Measurements from ENCODE around the gene BANP.
"Not testable (repeated sequence)": the region's sequence is repeated elsewhere in the genome, so short reads cannot be mapped to it uniquely, and the experiment has no call there.

The BANP gene

GRCh38 chr16:88013766-88014251 lies 62.6 kb downstream of the BANP start:
- peaks cover 9% of the 10 kb centered on the region for H3K36me3 Mint-ChIP-seq (ENCODE audit: insufficient read depth)
- H3K4me1 Mint-ChIP-seq (ENCODE audit: low read depth in 2 of 2) = peaks cover 7 to 19% of the 10 kb centered on the region in 2 donors
- H3K27me3 Mint-ChIP-seq = no peaks in the 10 kb centered on the region
- peak overlapping the region in 1 of 2 donors; percentile 23 for H3K27ac Mint-ChIP-seq
- ATAC-seq (replicated peaks) (no peak), DNase-seq (no peak)
- no peaks in the 10 kb centered on the region for H3K9me3 Mint-ChIP-seq
- H3K4me3 Mint-ChIP-seq = no peak overlapping the region

DNA sequence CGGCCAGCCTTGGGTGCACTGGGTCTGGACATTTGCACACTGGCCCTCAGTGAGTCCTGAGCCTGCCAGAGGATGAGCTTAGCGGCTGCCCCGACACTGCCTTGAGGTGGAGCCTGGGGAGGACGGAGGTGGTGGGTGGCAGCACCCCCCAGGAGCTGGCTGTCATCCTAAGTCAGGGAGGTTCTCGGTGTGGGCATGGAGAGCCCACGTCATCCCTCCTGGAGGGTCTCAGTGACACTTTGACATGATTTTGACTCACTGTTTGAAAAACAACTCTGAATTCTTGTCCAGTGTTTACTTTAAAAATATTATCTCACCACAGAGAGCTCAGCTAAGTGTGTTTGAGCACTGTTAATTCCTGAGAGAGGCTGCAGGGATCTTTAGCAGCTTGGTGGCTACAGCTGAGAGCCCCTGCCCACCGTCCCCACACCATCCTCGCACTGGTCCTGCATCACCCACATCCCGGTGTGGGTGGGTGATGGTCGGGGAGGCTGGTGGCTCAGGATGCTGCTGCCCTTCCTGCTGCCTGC lies 63.1 kb downstream of the BANP start:
- peak overlapping the region in 1 of 2 donors; percentile 90 for H3K27ac Mint-ChIP-seq

GRCh38 chr16:88014954-88015805 lies 63.9 kb downstream of the BANP start:
- H3K27ac Mint-ChIP-seq = peak overlapping the region; percentile 62 to 90
- ATAC-seq (replicated peaks) (no peak), DNase-seq (no peak)
- no peak overlapping the region for H3K4me3 Mint-ChIP-seq
- H3K27me3 Mint-ChIP-seq = no peaks in the 10 kb centered on the region
- peaks cover 7 to 10% of the 10 kb centered on the region in 2 donors for H3K4me1 Mint-ChIP-seq (ENCODE audit: low read depth in 2 of 2)
- H3K36me3 Mint-ChIP-seq (ENCODE audit: insufficient read depth) = peaks cover 8% of the 10 kb centered on the region
- no peaks in the 10 kb centered on the region for H3K9me3 Mint-ChIP-seq

More for the DNA sequence above, 63.1 kb downstream of the BANP start:
- no peak for DNase-seq
- Mint-ChIP-seq H3K36me3 (ENCODE audit: insufficient read depth) (peaks cover 8% of the 10 kb centered on the region), H3K27me3 (no peaks in the 10 kb centered on the region), H3K9me3 (no peaks in the 10 kb centered on the region), H3K4me1 (ENCODE audit: low read depth in 2 of 2) (peaks cover 7 to 19% of the 10 kb centered on the region in 2 donors), H3K4me3 (no peak overlapping the region)
- no peak for ATAC-seq (replicated peaks)

DNA sequence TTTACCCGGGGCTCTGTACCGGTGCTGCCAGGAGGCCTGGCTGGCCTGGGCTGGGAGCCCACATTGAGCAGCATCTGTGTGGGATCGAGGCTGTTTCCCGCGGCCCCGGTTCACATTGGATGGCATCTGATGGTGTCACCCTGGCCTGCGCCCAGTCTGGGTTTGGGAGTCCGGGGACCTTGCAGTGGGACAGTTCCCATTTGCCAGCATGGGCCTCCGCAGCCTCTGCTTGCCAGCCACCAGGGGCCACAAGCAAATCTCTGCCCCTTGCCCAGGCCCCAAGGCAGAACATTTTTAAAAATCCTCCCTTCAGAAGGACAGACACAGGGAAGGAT lies 64.5 kb downstream of the BANP start:
- H3K9me3 Mint-ChIP-seq = no peaks in the 10 kb centered on the region
- ATAC-seq (replicated peaks) = no peak
- no peak overlapping the region for H3K4me3 Mint-ChIP-seq
- H3K36me3 Mint-ChIP-seq (ENCODE audit: insufficient read depth) = peaks cover 8% of the 10 kb centered on the region
- no peaks in the 10 kb centered on the region for H3K27me3 Mint-ChIP-seq
- peak overlapping the region in 1 of 2 donors; percentile 62 for H3K27ac Mint-ChIP-seq
- peaks cover 7 to 9% of the 10 kb centered on the region in 2 donors for H3K4me1 Mint-ChIP-seq (ENCODE audit: low read depth in 2 of 2)
- no peak for DNase-seq

DNA sequence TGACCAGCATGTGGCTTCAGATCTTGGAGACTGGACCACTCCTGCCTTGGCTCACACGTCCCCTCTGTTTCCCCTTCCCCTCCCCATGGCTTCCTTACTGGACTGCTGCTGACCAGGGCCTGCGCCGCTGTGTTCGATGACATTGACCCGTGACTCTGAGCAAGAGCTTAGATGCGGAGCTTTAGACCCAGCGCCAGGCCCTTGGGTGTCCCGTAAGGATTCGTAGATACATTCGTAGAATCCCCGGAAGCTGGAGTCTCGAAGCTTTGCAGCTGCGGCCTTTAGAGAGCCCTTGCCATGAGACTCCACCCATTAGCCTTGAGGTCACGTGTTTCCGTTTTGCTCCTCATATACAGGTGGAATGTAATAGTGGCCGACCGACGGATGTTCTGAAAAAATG lies 65.2 kb downstream of the BANP start:
- H3K27me3 Mint-ChIP-seq; DNase-seq; H3K36me3 Mint-ChIP-seq (ENCODE audit: insufficient read depth); H3K4me3 Mint-ChIP-seq; H3K4me1 Mint-ChIP-seq (ENCODE audit: low read depth in 2 of 2); H3K9me3 Mint-ChIP-seq; ATAC-seq (replicated peaks): not testable (repeated sequence)
- H3K27ac Mint-ChIP-seq = peak overlapping the region in 1 of 2 donors; percentile 15

GRCh38 chr16:88016964-88017363 lies 65.7 kb downstream of the BANP start:
- H3K27me3 Mint-ChIP-seq = no peaks in the 10 kb centered on the region
- DNase-seq (no peak), ATAC-seq (replicated peaks) (no peak)
- peaks cover 13% of the 10 kb centered on the region for H3K36me3 Mint-ChIP-seq (ENCODE audit: insufficient read depth)
- no peaks in the 10 kb centered on the region for H3K9me3 Mint-ChIP-seq
- H3K4me3 Mint-ChIP-seq = no peak overlapping the region
- no peak overlapping the region for H3K27ac Mint-ChIP-seq
- peaks cover 5 to 9% of the 10 kb centered on the region in 2 donors for H3K4me1 Mint-ChIP-seq (ENCODE audit: low read depth in 2 of 2)

DNA sequence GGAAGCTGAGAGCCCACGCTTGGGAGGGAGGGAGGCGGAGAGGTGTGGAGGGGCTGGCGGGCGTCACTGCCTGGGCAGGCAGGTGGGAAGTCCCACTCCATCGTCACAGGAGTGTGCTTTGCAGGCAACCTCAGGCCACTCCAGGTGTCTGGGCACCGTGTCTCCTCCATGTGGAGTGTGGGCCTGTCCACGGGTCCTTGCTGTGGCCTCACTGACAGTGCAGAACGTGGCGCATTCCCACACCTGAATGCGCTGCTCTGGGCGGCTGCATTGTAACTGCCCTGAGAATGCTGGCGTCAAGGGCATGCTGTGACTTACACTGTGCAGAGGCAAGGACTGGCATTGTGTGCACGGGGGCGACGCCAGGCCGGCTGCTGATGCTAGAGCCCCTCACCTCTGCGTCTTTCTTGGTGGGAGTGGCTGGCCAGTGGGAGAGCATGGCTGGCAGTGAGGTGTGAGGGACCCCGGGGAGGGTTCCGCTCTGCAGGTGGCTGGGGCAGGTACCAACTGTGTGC lies 66.4 kb downstream of the BANP start:
- Mint-ChIP-seq H3K36me3 (ENCODE audit: insufficient read depth) (peaks cover 17% of the 10 kb centered on the region), H3K27me3 (no peaks in the 10 kb centered on the region), H3K27ac (no peak overlapping the region), H3K9me3 (no peaks in the 10 kb centered on the region), H3K4me3 (no peak overlapping the region), H3K4me1 (ENCODE audit: low read depth in 2 of 2) (peaks cover 5 to 9% of the 10 kb centered on the region in 2 donors)
- DNase-seq (no peak), ATAC-seq (replicated peaks) (no peak)

DNA sequence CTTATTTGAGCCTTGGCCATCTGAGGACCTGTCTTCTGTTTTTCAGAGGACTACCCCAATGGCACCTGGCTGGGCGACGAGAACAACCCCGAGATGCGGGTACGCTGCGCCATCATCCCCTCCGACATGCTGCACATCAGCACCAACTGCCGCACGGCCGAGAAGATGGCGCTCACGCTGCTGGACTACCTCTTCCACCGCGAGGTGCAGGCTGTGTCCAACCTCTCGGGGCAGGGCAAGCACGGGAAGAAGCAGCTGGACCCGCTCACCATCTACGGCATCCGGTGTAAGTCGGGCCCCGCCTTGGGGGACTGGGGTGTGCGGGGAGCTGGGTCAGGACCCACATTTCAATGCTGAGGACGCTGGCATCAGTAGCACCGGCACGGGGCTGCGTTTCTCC lies 67.1 kb downstream of the BANP start:
- Mint-ChIP-seq H3K36me3 (ENCODE audit: insufficient read depth) (peaks cover 23% of the 10 kb centered on the region), H3K4me1 (ENCODE audit: low read depth in 2 of 2) (peaks cover 5 to 13% of the 10 kb centered on the region in 2 donors)
- ATAC-seq (replicated peaks); H3K27me3 Mint-ChIP-seq; DNase-seq; H3K9me3 Mint-ChIP-seq; H3K4me3 Mint-ChIP-seq; H3K27ac Mint-ChIP-seq: not testable (repeated sequence)

DNA sequence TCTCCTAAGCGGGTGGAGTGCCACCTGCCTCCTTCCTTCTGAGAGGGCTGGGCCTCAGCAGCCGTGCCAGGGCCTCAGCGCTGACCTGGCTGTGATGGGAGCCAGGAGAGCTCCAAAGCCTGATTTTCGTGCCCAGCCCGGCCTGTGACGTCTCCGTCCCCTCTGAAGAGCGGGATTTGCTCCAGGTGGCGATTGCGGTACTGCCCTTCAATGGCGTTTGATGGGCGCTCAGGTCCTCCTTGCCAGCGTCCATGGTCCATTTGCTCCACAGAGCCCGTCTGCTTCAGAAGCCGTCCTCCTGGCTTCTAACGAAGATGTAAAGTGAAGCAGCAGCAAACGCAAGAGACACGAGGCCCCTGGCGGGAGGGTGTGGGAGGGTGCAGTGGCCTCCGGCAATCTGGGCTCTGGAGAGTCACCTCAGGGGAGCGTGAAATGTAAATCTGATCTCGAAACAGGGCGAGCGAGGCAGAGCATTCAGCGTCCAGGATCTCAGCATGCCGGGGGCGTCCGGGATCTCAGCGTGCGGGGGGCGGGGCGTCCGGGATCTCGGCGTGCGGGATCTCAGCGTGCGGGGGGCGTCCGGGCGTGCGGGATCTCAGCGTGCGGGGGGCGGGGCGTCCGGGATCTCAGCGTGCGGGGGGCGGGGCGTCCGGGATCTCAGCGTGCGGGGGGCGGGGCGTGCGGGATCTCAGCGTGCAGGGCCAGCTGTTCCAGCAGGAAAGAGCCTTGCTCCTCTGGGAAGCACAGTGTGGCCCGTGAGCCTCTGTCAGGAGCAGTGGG lies 68.0 kb downstream of the BANP start:
- not testable (repeated sequence) for DNase-seq; H3K4me3 Mint-ChIP-seq; H3K9me3 Mint-ChIP-seq; H3K27me3 Mint-ChIP-seq; H3K27ac Mint-ChIP-seq; ATAC-seq (replicated peaks)
- Mint-ChIP-seq H3K36me3 (ENCODE audit: insufficient read depth) (peaks cover 23% of the 10 kb centered on the region), H3K4me1 (ENCODE audit: low read depth in 2 of 2) (peaks cover 2 to 13% of the 10 kb centered on the region in 2 donors)

DNA sequence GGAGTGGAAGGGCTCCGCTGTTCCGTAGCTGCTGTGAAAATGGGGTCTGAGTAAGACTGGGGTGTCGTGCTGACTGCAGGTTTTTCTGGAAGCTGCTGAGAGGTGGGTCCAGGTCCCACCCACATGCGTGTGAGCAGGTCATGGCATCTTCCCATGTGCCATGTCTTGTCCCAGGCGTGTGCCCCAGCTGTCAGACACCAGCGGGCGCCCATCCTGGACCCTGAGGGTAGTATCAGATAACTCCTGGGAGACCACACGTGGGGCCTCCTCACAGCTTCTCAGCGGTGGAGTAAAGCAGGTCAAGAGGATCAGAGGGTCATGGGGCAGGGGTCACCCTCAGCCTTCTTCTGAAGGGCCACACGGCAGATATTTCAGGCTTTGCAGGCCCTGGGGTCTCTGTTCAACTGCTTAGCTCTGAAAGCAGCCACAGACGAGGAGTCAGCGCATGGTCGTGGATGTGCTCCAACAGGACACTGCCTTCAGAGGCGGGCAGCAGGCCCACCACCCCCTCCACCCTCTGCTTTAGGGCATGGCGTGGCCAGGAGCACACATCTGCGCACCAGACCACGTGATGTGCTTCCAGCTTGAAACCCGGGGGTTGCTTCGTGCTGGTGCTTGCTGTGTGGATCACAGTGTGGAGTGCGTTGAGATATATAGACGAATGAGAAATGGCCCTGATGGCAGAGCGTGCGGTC lies 68.7 kb downstream of the BANP start:
- Mint-ChIP-seq H3K27me3 (no peaks in the 10 kb centered on the region), H3K27ac (peak overlapping the region in 1 of 2 donors; percentile 25), H3K36me3 (ENCODE audit: insufficient read depth) (peaks cover 23% of the 10 kb centered on the region), H3K4me1 (ENCODE audit: low read depth in 2 of 2) (peaks cover 2 to 10% of the 10 kb centered on the region in 2 donors), H3K9me3 (no peaks in the 10 kb centered on the region), H3K4me3 (no peak overlapping the region)
- DNase-seq (no peak), ATAC-seq (replicated peaks) (no peak)

- no peak overlapping the region for H3K4me3 Mint-ChIP-seq
- peaks cover 23% of the 10 kb centered on the region for H3K36me3 Mint-ChIP-seq (ENCODE audit: insufficient read depth)
- no peaks in the 10 kb centered on the region for H3K27me3 Mint-ChIP-seq
- DNase-seq = no peak
- peak overlapping the region in 1 of 2 donors; percentile 25 for H3K27ac Mint-ChIP-seq
- H3K9me3 Mint-ChIP-seq = no peaks in the 10 kb centered on the region
- H3K4me1 Mint-ChIP-seq (ENCODE audit: low read depth in 2 of 2) = peaks cover under 1 to 5% of the 10 kb centered on the region in 2 donors
- ATAC-seq (replicated peaks) = no peak
Measured at GRCh38 chr16:88020516-88020885, 69.3 kb downstream of the BANP start.

DNA sequence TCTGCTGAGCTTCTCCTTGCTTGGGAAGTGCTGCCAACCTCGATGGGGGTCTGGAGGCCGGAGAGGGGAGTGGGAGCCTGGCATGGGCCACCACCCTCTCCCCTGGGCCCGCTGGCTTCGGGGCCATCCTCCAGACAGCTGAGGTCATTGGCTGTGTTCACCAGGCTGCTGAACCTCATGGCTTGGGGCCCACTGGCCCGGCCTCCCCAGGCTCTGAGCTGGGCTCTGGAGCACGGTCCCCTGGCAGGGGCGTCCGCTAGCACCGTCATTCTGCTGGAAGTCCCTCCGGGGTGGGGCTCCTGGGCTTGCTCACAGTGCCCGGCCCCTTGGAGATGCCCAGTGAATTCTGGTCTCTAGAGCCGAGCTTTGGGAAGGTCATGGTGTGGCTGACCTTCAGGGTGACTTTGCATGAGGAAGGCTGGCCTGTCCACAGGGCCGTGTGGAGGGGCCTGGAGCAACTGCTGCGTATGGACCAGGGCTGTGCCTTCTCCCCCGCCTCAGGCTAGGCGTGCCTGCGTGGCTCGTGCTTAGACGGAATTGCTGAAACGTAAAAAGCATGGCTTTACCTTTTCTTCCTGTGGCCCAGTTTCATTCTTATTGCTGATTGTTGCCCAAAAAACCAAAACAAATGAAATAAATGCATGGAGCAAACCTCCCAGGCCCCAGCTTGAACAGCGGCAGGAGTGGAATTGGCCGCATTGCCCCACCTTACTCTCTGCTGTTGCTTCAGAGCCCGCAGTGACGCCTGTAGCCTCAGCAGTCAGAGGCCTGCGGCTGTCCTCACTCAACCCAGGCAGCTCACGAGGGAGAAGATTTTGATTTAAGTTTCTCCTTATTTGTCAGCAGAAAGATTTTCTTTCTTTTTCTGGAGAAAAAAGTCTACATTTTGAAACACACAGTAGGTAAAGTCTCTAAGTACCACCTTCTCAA lies 70.1 kb downstream of the BANP start:
- not testable (repeated sequence) for H3K4me3 Mint-ChIP-seq; H3K27me3 Mint-ChIP-seq; H3K9me3 Mint-ChIP-seq; ATAC-seq (replicated peaks); H3K27ac Mint-ChIP-seq; DNase-seq; H3K4me1 Mint-ChIP-seq (ENCODE audit: low read depth in 2 of 2)
- H3K36me3 Mint-ChIP-seq (ENCODE audit: insufficient read depth) = peaks cover 23% of the 10 kb centered on the region

Data from effector memory CD8-positive, alpha-beta T cell (primary cell).